ENCODE results near the gene EIF5A. TPM values are rescaled to one million over a fixed set of nuclear protein-coding genes. Genes with fewer than 3 reads are reported as not detected.
"Not testable (repeated sequence)": the region's sequence is repeated elsewhere in the genome, so short reads cannot be mapped to it uniquely, and the experiment has no call there.

EIF5A gene
- total RNA-seq, 1 donor from 2014 or later = 697 TPM

DNA sequence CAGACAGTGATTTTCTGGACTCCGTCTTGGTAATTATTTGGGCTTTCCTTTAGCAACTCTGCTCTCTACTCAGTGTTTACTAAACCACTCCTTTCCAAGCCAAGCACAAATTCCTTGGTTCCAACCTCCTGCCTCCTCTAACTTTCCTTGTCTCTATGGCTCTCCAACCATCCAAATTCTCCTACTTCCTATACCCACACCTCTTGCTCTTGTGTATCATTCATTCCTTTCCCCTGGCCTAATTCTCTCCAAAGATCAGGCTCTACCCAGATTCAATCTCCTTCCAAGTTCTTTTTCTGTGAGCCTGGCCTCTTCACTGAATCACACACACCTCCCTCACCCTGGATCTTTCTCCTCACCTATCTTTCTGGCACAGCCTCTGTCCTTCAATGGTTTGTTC, 20.6 kb downstream of the EIF5A start:
- intact Hi-C loops (cut with micrococcal nuclease) = loop anchor here (2.0 kb wide), 2 partner anchors 57 to 67 kb away; partner anchors contain the start of gene PLSCR3

DNA sequence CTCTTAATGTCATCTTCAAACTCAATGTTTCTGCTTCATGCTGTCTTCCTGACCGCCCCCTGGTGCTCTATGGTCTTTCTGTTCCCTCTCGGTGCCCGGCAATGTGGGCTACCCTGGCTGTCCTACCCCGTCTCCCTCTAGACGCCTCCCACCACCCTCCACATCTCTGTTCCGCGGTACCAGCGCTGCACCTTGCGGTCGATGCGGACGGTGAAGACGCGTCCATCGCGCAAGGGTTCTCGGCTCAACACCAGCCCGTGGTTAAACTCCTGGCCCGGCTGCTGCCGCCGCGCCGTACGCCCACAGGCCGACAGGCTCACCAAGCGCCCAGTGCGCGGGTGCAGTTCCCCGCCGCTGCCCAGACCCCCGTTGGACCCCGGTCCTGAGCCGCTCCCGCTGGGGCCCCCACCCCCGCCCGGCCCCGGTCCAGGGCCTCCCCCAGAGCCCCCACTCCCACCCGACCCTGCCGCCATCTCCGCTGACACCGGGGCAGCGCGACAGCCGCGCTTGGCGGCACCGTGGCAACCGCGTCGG, 21.5 kb downstream of the EIF5A start, which contains the start of gene NEURL4:
TSS of gene NEURL4 (minus strand) at position 496 of the 534 bp plus-strand sequence. CDS start at position 473, 23 bp downstream.
- intact Hi-C loops (cut with micrococcal nuclease) = loop anchor here (1.0 to 2.0 kb wide), 11 partner anchors 8 to 155 kb away; partner anchors contain the start of genes EIF5A, GPS2, PHF23 and PLSCR3

DNA sequence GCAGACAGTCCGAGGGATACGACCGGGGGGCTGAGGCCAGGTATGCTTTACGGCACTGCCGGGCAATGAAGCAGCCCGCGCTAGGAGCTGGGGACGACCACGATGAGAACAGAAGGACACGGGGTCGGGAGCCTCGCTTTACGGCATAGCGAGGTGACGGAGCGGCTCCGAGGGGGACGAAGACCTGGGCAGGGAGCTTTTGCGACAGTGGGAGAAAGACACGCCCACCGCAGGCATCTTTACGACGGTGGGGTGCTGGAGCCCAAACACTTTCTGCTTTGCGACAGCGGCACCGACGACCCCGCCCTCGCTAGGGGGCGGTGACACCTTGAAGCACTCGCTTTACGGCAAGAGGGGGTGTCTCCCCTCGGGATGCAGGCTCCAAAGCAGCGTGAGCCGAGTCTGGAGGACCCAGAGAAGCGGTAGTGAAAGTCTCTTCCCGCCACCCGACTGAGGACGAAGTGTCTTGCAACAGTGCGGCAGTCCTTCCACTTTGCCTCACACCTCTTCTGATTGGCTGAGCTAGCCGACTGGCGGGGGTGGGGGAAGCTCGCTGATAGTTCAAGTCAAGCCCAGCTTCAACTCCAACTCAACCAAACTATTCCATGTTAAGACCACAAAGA, 22.1 kb downstream of the EIF5A start:
- intact Hi-C loops (cut with micrococcal nuclease) = loop anchor here (1.0 to 2.0 kb wide), 11 partner anchors 8 to 155 kb away; partner anchors contain the start of genes EIF5A, GPS2, PHF23 and PLSCR3

DNA sequence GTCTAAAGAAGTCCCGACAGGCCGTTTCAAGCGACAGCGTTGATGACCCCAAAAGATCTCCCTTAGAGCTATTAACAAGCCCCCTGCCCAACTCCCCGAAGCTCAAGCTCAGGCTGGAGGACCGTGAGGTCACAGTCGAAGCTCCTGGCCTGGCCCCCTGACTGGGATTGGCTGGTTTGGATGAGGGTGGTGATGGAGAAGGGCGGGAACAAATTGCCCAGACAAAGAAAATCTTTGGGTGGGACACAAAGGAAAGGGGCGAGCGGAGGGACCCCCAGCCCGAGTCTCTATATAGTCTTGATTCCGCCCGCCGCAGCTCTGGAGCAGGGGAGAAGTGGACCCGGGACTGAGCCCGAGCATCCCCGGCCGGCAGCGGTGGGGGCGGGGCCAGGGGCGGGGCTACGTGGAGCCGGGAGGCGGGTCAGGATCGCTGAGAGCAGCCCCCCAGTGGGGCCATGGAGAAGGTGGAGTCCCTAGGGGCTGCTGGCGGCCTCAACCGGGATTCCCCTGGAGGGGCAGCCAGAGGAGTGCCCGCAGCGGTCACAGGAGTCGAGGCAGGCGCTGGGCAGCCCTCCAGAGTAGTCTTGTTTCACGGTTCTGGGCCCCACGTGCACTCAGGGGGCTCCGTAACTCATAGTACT, 22.7 kb downstream of the EIF5A start:
- intact Hi-C loops (cut with micrococcal nuclease) = loop anchor here (1.0 to 2.0 kb wide), 11 partner anchors 7 to 154 kb away; partner anchors contain the start of genes EIF5A, GPS2, PHF23 and PLSCR3

GRCh38 chr17:7330638-7331015, 23.2 kb downstream of the EIF5A start:
- intact Hi-C loops (cut with micrococcal nuclease) = no loop called here

GRCh38 chr17:7332111-7332510, 24.7 kb downstream of the EIF5A start:
- intact Hi-C loops (cut with micrococcal nuclease) = no loop called here

DNA sequence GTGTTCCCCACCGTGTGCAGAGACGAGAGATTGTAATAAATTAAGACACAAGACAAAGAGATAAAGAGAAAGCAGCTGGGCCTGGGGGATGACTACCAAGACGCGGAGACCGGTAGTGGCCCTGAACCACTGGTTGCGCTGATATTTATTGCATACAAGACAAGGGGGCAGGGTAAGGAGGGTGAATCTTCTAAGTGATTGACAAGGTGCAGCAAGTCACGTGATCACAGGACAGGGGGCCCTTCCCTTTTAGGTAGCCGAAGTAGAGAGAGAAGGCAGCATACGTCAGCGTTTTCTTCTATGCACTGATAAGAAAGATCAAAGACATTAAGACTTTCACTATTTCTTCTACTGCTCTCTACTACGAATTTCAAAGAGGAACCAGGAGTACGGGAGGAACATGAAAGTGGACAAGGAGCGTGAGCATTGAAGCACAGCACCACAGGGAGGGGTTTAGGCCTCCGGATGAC, 25.2 kb downstream of the EIF5A start:
- intact Hi-C loops (cut with micrococcal nuclease) = not testable (repeated sequence)

GRCh38 chr17:7334938-7335538, 27.6 kb downstream of the EIF5A start:
- intact Hi-C loops (cut with micrococcal nuclease) = no loop called here

GRCh38 chr17:7335765-7336164, 28.3 kb downstream of the EIF5A start:
- intact Hi-C loops (cut with micrococcal nuclease) = loop anchor here (1.0 to 2.0 kb wide), 6 partner anchors 10 to 119 kb away; partner anchors contain the start of genes TMEM256 and YBX2

GRCh38 chr17:7336240-7337175, 29.1 kb downstream of the EIF5A start, which contains the start of gene ACAP1:
Gene ACAP1, plus strand, starts transcription at chr17:7336529. Its CDS starts 206 bp downstream, at chr17:7336735.
- intact Hi-C loops (cut with micrococcal nuclease) = loop anchor here (1.0 to 2.0 kb wide), 7 partner anchors 7 to 118 kb away; partner anchors contain the start of genes NEURL4, TMEM256 and YBX2

DNA sequence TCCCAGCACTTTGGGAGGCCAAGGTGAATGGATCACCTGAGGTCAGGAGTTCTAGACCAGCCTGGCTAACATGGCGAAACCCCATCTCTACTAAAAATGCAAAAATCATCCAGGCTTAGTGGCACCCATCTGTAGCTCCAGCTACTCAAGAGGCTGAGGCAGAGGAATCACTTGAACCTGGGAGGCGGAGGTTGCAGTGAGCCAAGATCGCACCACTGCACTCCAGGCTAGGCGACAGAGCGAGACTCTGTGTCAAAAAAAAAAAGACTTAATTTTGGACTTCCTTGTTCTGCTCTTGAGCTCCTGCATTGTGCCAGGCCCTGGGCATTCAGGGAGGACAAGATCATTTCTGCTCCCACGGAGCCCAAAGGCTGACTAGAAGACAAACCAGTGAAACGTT, 30.2 kb downstream of the EIF5A start:
- intact Hi-C loops (cut with micrococcal nuclease) = loop anchor here (1.0 to 2.0 kb wide), 2 partner anchors 8 to 117 kb away; partner anchors contain the start of gene NEURL4

- intact Hi-C loops (cut with micrococcal nuclease) = no loop called here
Measured at GRCh38 chr17:7340179-7340578, 32.8 kb downstream of the EIF5A start.

DNA sequence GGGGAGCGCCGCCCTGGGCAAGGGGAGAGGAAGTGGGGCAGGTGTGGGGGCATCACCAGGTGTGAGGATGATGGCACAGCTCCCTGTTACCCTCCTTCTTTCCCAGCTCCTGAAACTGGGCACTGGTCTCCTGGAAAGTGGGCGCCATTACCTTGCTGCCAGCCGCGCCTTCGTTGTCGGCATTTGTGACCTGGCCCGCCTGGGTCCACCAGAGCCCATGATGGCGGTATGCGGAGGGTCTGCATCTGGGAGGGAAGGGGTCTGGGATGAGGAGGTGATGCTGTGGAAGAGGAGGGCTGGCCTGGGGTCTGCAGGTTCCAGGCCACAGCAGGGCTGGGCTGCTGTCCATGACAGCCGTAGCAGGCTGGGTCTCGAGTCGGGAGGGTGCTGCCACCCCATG, 34.4 kb downstream of the EIF5A start:
- intact Hi-C loops (cut with micrococcal nuclease) = no loop called here

DNA sequence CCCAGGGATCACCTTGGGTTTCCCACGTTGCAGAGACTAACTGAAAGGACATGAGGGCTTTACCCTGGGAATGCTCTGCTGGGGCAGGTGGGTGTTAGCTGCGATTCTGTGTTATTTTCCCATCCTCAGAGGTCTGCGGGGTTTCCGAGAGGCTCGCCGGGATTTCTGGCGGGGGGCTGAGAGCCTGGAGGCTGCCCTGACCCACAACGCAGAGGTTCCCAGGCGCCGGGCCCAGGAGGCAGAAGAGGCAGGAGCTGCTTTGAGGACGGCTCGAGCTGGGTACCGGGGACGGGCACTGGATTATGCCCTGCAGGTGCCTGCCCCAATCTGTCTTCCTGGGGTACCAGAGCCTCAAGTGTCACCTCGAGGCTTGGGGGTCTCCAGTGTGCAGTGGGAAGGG, 35.8 kb downstream of the EIF5A start:
- intact Hi-C loops (cut with micrococcal nuclease) = no loop called here

DNA sequence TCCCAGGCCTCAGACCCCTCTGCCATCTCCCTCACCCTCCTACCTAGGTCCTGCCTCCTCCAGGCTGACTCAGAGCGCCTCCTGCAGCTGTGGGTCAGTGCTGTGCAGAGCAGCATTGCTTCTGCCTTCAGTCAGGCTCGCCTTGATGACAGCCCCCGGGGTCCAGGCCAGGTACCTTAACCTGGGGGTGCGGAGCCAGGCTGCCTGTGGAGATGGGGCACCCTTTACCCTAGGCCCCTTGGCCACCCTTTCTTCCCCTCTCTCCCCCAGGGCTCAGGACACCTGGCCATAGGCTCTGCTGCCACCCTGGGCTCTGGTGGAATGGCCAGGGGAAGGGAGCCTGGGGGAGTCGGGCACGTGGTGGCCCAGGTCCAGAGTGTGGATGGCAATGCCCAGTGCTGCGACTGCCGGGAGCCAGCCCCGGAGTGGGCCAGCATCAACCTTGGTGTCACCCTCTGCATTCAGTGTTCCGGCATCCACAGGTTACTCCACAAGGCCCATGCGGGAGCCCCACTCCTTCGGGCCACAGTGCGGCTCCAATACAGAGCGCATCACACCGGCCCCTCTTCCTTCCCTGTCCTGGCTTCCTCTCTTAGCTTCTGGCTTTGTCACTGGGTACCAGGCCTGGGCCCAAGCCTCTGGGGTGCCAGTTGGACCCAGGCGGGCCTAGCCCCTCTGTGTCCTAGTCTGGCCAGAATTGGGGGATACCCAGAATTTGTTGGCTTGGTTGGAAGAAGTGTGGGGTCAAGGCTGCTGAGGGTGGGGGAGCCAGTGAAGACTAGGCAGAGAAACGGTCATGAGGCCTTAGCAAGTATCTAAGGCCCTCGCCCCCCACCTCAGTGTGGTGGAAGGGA, 39.6 kb downstream of the EIF5A start:
- intact Hi-C loops (cut with micrococcal nuclease) = loop anchor here (1.0 kb wide), 1 partner anchor 67 kb away; no protein-coding TSS in a partner anchor

- intact Hi-C loops (cut with micrococcal nuclease) = no loop called here
Measured at GRCh38 chr17:7347630-7348477, 40.4 kb downstream of the EIF5A start.

DNA sequence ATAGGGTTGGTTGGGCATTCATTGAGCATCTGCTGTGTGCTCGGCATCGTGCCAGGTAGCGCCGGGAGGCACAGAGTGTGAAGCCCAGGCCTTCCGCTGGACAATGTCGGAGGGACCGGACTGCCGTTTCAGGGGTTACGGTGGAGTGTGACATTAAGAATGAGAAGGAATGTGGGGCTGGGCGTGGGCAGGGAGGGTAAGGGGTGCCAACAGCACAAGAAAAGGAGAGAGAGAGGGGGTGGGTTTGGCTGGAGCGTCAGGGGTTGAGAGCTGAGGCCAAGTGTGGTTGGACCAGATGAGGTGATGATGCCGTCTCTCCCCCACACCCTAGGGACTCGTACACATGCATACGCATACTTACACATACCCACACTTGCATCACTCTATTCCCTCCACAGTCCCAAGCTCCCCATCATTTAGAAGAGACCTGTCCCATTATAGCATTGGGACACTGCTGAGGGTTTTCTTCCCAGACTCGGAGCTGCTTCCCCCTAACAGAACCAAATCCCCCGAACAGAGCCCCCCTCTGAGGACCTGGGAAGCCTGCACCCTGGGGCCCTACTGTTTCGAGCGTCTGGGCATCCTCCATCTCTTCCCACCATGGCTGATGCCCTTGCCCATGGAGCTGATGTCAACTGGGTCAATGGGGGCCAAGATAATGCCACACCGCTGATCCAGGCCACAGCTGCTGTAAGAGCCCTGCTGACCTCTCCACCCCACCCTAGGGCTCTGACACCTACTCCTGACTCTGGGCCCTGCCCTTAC, 41.2 kb downstream of the EIF5A start:
- intact Hi-C loops (cut with micrococcal nuclease) = no loop called here
